Measurements from ENCODE around the gene RAB8B. TPM values are rescaled to one million over a fixed set of nuclear protein-coding genes. Genes with fewer than 3 reads are reported as not detected.
"Not testable (repeated sequence)": the region's sequence is repeated elsewhere in the genome, so short reads cannot be mapped to it uniquely, and the experiment has no call there.

Gene RAB8B
- polyA plus RNA-seq, 1 donor from 2014 or later: 87.1 TPM

GRCh38 chr15:63203451-63204090 lies 14.2 kb downstream of the RAB8B start:
- no peaks in the 10 kb centered on the region for H3K27me3 ChIP-seq (ENCODE audit: insufficient read depth, low read depth, low read length)
- H3F3A ChIP-seq (ENCODE audit: insufficient read depth, low read length, poor library complexity, severe bottlenecking): no peaks in the 10 kb centered on the region
- H4K20me1 ChIP-seq (ENCODE audit: insufficient read depth): no peaks in the 10 kb centered on the region
- no peaks in the 10 kb centered on the region for H3K36me3 ChIP-seq (ENCODE audit: insufficient read depth, low read length)
- TF ChIP-seq CTCF (IDR thresholded peaks at IDR 0.05; ENCODE audit: poor library complexity, severe bottlenecking) (no peak), EZH2 (IDR thresholded peaks at IDR 0.05; ENCODE audit: borderline replicate concordance, insufficient read depth, low read length, poor library complexity, severe bottlenecking) (no peak), TAF1 (IDR thresholded peaks at IDR 0.05; ENCODE audit: low read depth) (no peak), SMC3 (conservative IDR thresholded peaks at IDR 0.05; ENCODE audit: poor library complexity) (no peak), RAD21 (conservative IDR thresholded peaks at IDR 0.05) (no peak), POLR2AphosphoS5 (IDR thresholded peaks at IDR 0.05) (no peak), MXI1 (conservative IDR thresholded peaks at IDR 0.05; ENCODE audit: poor library complexity, severe bottlenecking) (no peak), EP300 (conservative IDR thresholded peaks at IDR 0.05; ENCODE audit: poor library complexity, severe bottlenecking) (no peak)
- TF ChIP-seq, protein P1, sequence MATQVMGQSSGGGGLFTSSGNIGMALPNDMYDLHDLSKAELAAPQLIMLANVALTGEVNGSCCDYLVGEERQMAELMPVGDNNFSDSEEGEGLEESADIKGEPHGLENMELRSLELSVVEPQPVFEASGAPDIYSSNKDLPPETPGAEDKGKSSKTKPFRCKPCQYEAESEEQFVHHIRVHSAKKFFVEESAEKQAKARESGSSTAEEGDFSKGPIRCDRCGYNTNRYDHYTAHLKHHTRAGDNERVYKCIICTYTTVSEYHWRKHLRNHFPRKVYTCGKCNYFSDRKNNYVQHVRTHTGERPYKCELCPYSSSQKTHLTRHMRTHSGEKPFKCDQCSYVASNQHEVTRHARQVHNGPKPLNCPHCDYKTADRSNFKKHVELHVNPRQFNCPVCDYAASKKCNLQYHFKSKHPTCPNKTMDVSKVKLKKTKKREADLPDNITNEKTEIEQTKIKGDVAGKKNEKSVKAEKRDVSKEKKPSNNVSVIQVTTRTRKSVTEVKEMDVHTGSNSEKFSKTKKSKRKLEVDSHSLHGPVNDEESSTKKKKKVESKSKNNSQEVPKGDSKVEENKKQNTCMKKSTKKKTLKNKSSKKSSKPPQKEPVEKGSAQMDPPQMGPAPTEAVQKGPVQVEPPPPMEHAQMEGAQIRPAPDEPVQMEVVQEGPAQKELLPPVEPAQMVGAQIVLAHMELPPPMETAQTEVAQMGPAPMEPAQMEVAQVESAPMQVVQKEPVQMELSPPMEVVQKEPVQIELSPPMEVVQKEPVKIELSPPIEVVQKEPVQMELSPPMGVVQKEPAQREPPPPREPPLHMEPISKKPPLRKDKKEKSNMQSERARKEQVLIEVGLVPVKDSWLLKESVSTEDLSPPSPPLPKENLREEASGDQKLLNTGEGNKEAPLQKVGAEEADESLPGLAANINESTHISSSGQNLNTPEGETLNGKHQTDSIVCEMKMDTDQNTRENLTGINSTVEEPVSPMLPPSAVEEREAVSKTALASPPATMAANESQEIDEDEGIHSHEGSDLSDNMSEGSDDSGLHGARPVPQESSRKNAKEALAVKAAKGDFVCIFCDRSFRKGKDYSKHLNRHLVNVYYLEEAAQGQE (IDR thresholded peaks at IDR 0.05; ENCODE audit: borderline replicate concordance): no peak
- H3K27ac ChIP-seq (ENCODE audit: low read length): no peak overlapping the region
- no peaks in the 10 kb centered on the region for H3K9me3 ChIP-seq (ENCODE audit: low read length)
- no peak overlapping the region for H2AFZ ChIP-seq (ENCODE audit: low read depth, low read length)
- H3K79me2 ChIP-seq (replicated peaks; ENCODE audit: insufficient read depth, low read length): peaks cover 85% of the 10 kb centered on the region
- H3K9ac ChIP-seq (ENCODE audit: low read length): no peak overlapping the region
- H3K4me3 ChIP-seq (ENCODE audit: low read length): no peak overlapping the region
- H3K9me2 ChIP-seq (ENCODE audit: insufficient read depth, low read length): no peaks in the 10 kb centered on the region
- no peak overlapping the region for H3K4me2 ChIP-seq (ENCODE audit: low read length)

DNA sequence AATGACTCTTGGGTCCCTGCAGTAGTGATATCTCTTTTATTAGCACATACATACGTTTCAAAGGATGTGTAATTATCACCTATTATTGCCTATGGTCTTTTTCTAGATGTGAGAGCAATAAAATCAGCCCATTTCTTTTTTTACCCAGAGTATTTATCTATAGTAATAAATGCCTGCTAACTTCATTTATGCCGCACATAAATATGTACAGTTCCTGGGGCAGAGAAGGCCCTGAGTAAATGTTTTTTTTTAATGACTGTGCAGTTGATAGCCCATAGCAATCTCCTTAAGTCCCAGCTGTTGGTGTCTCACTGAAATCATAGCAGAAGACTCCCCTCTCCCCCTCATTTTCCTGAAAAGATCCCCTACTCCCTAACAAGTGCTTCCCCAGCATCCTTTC lies 16.7 kb downstream of the RAB8B start:
- Histone ChIP-seq H3K4me3 (ENCODE audit: low read length) (no peak overlapping the region), H3K4me2 (ENCODE audit: low read length) (no peak overlapping the region), H3K27ac (ENCODE audit: low read length) (no peak overlapping the region), H3K9me3 (ENCODE audit: low read length) (no peaks in the 10 kb centered on the region), H4K20me1 (ENCODE audit: insufficient read depth) (no peaks in the 10 kb centered on the region), H2AFZ (ENCODE audit: low read depth, low read length) (no peak overlapping the region), H3K36me3 (ENCODE audit: insufficient read depth, low read length) (no peaks in the 10 kb centered on the region), H3K27me3 (ENCODE audit: insufficient read depth, low read depth, low read length) (no peaks in the 10 kb centered on the region), H3K9me2 (ENCODE audit: insufficient read depth, low read length) (no peaks in the 10 kb centered on the region), H3K79me2 (replicated peaks; ENCODE audit: insufficient read depth, low read length) (peaks cover 79% of the 10 kb centered on the region), H3K9ac (ENCODE audit: low read length) (no peak overlapping the region), H3F3A (ENCODE audit: insufficient read depth, low read length, poor library complexity, severe bottlenecking) (no peaks in the 10 kb centered on the region)
- TF ChIP-seq EZH2 (IDR thresholded peaks at IDR 0.05; ENCODE audit: borderline replicate concordance, insufficient read depth, low read length, poor library complexity, severe bottlenecking) (no peak), EP300 (conservative IDR thresholded peaks at IDR 0.05; ENCODE audit: poor library complexity, severe bottlenecking) (no peak), CTCF (IDR thresholded peaks at IDR 0.05; ENCODE audit: poor library complexity, severe bottlenecking) (no peak), MXI1 (conservative IDR thresholded peaks at IDR 0.05; ENCODE audit: poor library complexity, severe bottlenecking) (no peak), SMC3 (conservative IDR thresholded peaks at IDR 0.05; ENCODE audit: poor library complexity) (no peak), RAD21 (conservative IDR thresholded peaks at IDR 0.05) (no peak), TAF1 (IDR thresholded peaks at IDR 0.05; ENCODE audit: low read depth) (no peak), POLR2AphosphoS5 (IDR thresholded peaks at IDR 0.05) (no peak)
- TF ChIP-seq, protein P1 (IDR thresholded peaks at IDR 0.05; ENCODE audit: borderline replicate concordance): no peak

GRCh38 chr15:63208824-63209223 lies 19.4 kb downstream of the RAB8B start:
- H3K27me3 ChIP-seq (ENCODE audit: insufficient read depth, low read depth, low read length); H2AFZ ChIP-seq (ENCODE audit: low read depth, low read length); H3K9ac ChIP-seq (ENCODE audit: low read length); H3K9me2 ChIP-seq (ENCODE audit: insufficient read depth, low read length); H3K9me3 ChIP-seq (ENCODE audit: low read length); H3K27ac ChIP-seq (ENCODE audit: low read length); H3K4me2 ChIP-seq (ENCODE audit: low read length); H3F3A ChIP-seq (ENCODE audit: insufficient read depth, low read length, poor library complexity, severe bottlenecking); H4K20me1 ChIP-seq (ENCODE audit: insufficient read depth); H3K4me3 ChIP-seq (ENCODE audit: low read length); H3K36me3 ChIP-seq (ENCODE audit: insufficient read depth, low read length): not testable (repeated sequence)
- peaks cover 80% of the 10 kb centered on the region for H3K79me2 ChIP-seq (replicated peaks; ENCODE audit: insufficient read depth, low read length)

Data from neural cell (in vitro differentiated cells).